ENCODE data around the gene KCNV2. TPM values are rescaled to one million over a fixed set of nuclear protein-coding genes. Genes with fewer than 3 reads are reported as not detected.

KCNV2 gene
- total RNA-seq, 4 donors from 2014 or later, result not detected

Other genes with a start within 250 kb of the KCNV2 start
- gene VLDLR, start 95.7 kb upstream of the KCNV2 start, total RNA-seq, result 10 to 100 TPM; 12.4 to 20.2 (median 15.7) TPM
- 10 to 100 TPM; 21.0 to 58.6 (median 45.0) TPM for gene PUM3, start 126.6 kb downstream of the KCNV2 start, total RNA-seq

Measured in esophagus squamous epithelium (tissue), 4 donors.